GM19238 (cell line): ENCODE measurements around the gene NCKAP5.

Experiments
- DNase-seq: peaks from one replicate; pipeline ENCODE4 v3.0.0; 2011; ENCODE audit warnings: low spot score; ENCODE audit not compliant: insufficient read length

The NCKAP5 gene

GRCh38 chr2:132902626-132903025, 665.6 kb downstream of the NCKAP5 start:
- DNase-seq, result no peak

- no peak for DNase-seq
These were observed 666.6 kb downstream of the NCKAP5 start for GRCh38 chr2:132901661-132902060.

GRCh38 chr2:132897111-132897510, 671.2 kb downstream of the NCKAP5 start:
- DNase-seq, result no peak

- DNase-seq, result no peak
These were observed 672.2 kb downstream of the NCKAP5 start for GRCh38 chr2:132896073-132896472.

- no peak for DNase-seq
These were observed 676.8 kb downstream of the NCKAP5 start for GRCh38 chr2:132891498-132891897.

- no peak for DNase-seq
These were observed 681.7 kb downstream of the NCKAP5 start for GRCh38 chr2:132886574-132886973.

- no peak for DNase-seq
These were observed 683.6 kb downstream of the NCKAP5 start for GRCh38 chr2:132884705-132885104.

- no peak for DNase-seq
These were observed 684.0 kb downstream of the NCKAP5 start for GRCh38 chr2:132884292-132884691.

GRCh38 chr2:132883430-132883829, 684.8 kb downstream of the NCKAP5 start:
- DNase-seq, result no peak

- DNase-seq, result no peak
These were observed 686.7 kb downstream of the NCKAP5 start for GRCh38 chr2:132881546-132881945.

- no peak for DNase-seq
These were observed 690.3 kb downstream of the NCKAP5 start for GRCh38 chr2:132877923-132878322.

- no peak for DNase-seq
These were observed 691.4 kb downstream of the NCKAP5 start for GRCh38 chr2:132876745-132877391.

- DNase-seq, result no peak
These were observed 693.1 kb downstream of the NCKAP5 start for GRCh38 chr2:132875193-132875592.

GRCh38 chr2:132873738-132874137, 694.5 kb downstream of the NCKAP5 start:
- DNase-seq, result no peak

GRCh38 chr2:132871831-132872230, 696.4 kb downstream of the NCKAP5 start:
- DNase-seq, result no peak

- DNase-seq, result no peak
These were observed 704.3 kb downstream of the NCKAP5 start for GRCh38 chr2:132863961-132864360.

GRCh38 chr2:132860220-132860619, 708.0 kb downstream of the NCKAP5 start:
- DNase-seq, result no peak

- DNase-seq, result no peak
These were observed 708.7 kb downstream of the NCKAP5 start for GRCh38 chr2:132859590-132859989.

- DNase-seq, result no peak
These were observed 710.9 kb downstream of the NCKAP5 start for GRCh38 chr2:132857319-132857718.

GRCh38 chr2:132850688-132851087, 717.6 kb downstream of the NCKAP5 start:
- DNase-seq, result no peak

- DNase-seq, result no peak
These were observed 719.1 kb downstream of the NCKAP5 start for GRCh38 chr2:132849118-132849517.

GRCh38 chr2:132845339-132845738, 722.9 kb downstream of the NCKAP5 start:
- no peak for DNase-seq

GRCh38 chr2:132844585-132844984, 723.7 kb downstream of the NCKAP5 start:
- no peak for DNase-seq

GRCh38 chr2:132837769-132838168, 730.5 kb downstream of the NCKAP5 start:
- no peak for DNase-seq
